Left ventricle myocardium superior (tissue), 1 donor: ENCODE data around the gene HNRNPM. TPM values are rescaled to one million over a fixed set of nuclear protein-coding genes. Genes with fewer than 3 reads are reported as not detected.
"Not testable (repeated sequence)": the region's sequence is repeated elsewhere in the genome, so short reads cannot be mapped to it uniquely, and the experiment has no call there.

Experiments used
- ATAC-seq: fragments of 200-7000 bp; cut with Tn5 transposase; one replicate; pipeline ENCODE4 v1.9.1; 2020; ENCODE audit warnings: mild to moderate bottlenecking, moderate library complexity
- DNase-seq: peaks from one replicate; pipeline ENCODE4 v3.0.0-alpha.2; 2020
- intact Hi-C: fragments of 100-400 bp; cut with micrococcal nuclease; formaldehyde crosslinking; loops from one replicate; pipeline ENCODE4 v1.11.0; 2022
- total RNA-seq: library from RNA; stranded (reverse); fragmentation: NEBNext Ultra II Directional; extraction: Animal tissue kit (Norgen Biotek cat#: 25700); gene quantifications from one replicate; pipeline ENCODE4 v1.2.1, GENCODE V29; 2021
- donor health status: DM: no; HTN: yes; CAD: no; lungs with severe emphysema.

Gene HNRNPM
- total RNA-seq, 1 donor from 2014 or later = 129 TPM

GRCh38 chr19:8421484-8422461 is 23.0 kb upstream of the HNRNPM start:
- ATAC-seq = no peak

GRCh38 chr19:8423817-8424223 is 21.0 kb upstream of the HNRNPM start:
- intact Hi-C loops = no loop called here
- DNase-seq (peak; percentile 94), ATAC-seq (peak; percentile 97)

More at GRCh38 chr19:8421484-8422461, 23.0 kb upstream of the HNRNPM start:
- no peak for DNase-seq
- intact Hi-C loops = no loop called here

- intact Hi-C loops, ATAC-seq, DNase-seq: not testable (repeated sequence)
Observed at GRCh38 chr19:8425331-8425730, 19.4 kb upstream of the HNRNPM start.

- intact Hi-C loops = no loop called here
- ATAC-seq (no peak), DNase-seq (no peak)
Observed at GRCh38 chr19:8426283-8426682, 18.5 kb upstream of the HNRNPM start.

GRCh38 chr19:8429044-8429443 is 15.7 kb upstream of the HNRNPM start:
- DNase-seq (no peak), ATAC-seq (no peak)
- intact Hi-C loops = no loop called here

GRCh38 chr19:8429826-8430225 is 14.9 kb upstream of the HNRNPM start:
- intact Hi-C loops = no loop called here
- no peak for ATAC-seq

GRCh38 chr19:8430650-8431049 is 14.1 kb upstream of the HNRNPM start:
- intact Hi-C loops = no loop called here
- ATAC-seq = no peak
- no peak for DNase-seq

More at GRCh38 chr19:8429826-8430225, 14.9 kb upstream of the HNRNPM start:
- DNase-seq = no peak

- DNase-seq (no peak), ATAC-seq (no peak)
- intact Hi-C loops = no loop called here
Observed at GRCh38 chr19:8438236-8438635, 6.5 kb upstream of the HNRNPM start.

GRCh38 chr19:8441725-8442544 is 2.8 kb upstream of the HNRNPM start:
- no peak for ATAC-seq
- no peak for DNase-seq
- intact Hi-C loops = no loop called here

GRCh38 chr19:8444140-8444676 is 567 bp upstream of the HNRNPM start:
- ATAC-seq, intact Hi-C loops, DNase-seq: not testable (repeated sequence)

GRCh38 chr19:8445488-8446001 is 770 bp downstream of the HNRNPM start:
- DNase-seq = peak; percentile 74
- ATAC-seq = peak; percentile 64
- intact Hi-C loops = no loop called here

- DNase-seq = no peak
- no peak for ATAC-seq
- intact Hi-C loops = no loop called here
Observed at GRCh38 chr19:8446061-8446709, 1.4 kb downstream of the HNRNPM start.

GRCh38 chr19:8449830-8450229 is 5.1 kb downstream of the HNRNPM start:
- intact Hi-C loops = no loop called here
- ATAC-seq = no peak
- no peak for DNase-seq

- intact Hi-C loops = no loop called here
- DNase-seq = no peak
- ATAC-seq = no peak
Observed at GRCh38 chr19:8451377-8451776, 6.6 kb downstream of the HNRNPM start.

- ATAC-seq = no peak
- intact Hi-C loops = no loop called here
- DNase-seq = no peak
Observed at GRCh38 chr19:8451885-8452284, 7.1 kb downstream of the HNRNPM start.

GRCh38 chr19:8452446-8453123 is 7.8 kb downstream of the HNRNPM start:
- no peak for DNase-seq
- ATAC-seq = peak; percentile 16
- intact Hi-C loops = no loop called here

GRCh38 chr19:8453616-8454015 is 8.8 kb downstream of the HNRNPM start:
- DNase-seq = no peak
- peak; percentile 7 for ATAC-seq
- intact Hi-C loops = no loop called here

- ATAC-seq = no peak
- intact Hi-C loops = no loop called here
- DNase-seq = no peak
Observed at GRCh38 chr19:8454218-8454617, 9.4 kb downstream of the HNRNPM start.
